SK-N-DZ (cell line): ENCODE data around the gene LAMTOR1.
A peak's percentile ranks its signal among the peaks of the same experiment; 100 is the strongest.

Source experiments
- DNase-seq: peaks from one replicate; pipeline ENCODE4 v3.0.0-alpha.2; 2015; ENCODE audit warnings: low spot score

Gene LAMTOR1

DNA sequence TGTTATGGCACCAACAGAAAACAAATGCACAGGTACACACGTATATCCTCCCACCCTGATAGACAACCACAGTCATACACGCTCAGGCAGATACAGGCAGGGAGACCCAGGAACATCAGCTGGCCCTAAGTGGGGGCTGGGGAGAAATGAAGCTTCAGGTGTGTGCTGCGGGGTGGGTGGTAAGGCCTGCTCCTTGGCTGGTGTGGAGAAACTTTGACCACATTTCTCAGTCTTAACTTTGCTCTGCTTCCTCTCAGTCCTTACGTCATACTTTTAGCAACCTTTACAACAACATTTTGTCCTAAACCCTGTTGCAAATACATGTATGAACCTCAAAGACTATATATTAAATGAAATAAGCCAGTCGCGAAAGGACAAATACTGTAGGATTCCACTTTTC lies 16.1 kb upstream of the LAMTOR1 start:
- DNase-seq: no peak

DNA sequence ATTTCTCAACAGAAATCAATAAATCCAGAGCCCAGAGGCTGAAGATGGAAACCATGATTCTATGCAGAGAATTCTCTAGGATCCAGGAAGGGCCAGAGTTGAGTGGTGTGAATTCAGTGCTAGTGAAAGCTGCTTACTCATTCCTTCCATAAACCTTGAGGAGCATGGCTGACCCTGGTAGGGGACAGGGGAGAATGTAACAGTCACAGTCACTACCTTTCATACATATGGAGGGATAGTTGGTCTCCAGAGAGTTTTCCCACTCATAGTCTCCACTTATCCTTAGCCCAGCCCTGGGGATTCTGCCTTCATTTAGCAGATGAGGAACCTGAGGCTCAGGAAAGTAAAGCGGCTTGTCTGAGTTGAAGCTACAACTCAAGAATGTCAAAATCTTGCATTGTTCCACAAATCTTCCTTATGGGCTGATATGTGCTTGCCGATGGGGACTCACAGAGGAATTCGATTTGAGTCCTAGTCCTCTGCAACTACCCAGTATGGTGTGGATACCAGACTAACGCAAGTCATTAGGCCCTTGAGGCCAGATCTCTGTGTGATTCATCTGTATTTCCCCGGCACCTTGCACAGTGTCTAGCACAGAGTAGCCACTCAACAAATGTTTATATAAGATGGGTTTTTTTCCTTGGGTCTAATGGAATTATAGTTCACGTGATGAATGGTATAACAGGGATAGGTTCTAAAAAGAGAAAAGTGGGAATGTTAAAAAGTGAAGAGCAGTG lies 13.1 kb upstream of the LAMTOR1 start:
- no peak for DNase-seq

DNA sequence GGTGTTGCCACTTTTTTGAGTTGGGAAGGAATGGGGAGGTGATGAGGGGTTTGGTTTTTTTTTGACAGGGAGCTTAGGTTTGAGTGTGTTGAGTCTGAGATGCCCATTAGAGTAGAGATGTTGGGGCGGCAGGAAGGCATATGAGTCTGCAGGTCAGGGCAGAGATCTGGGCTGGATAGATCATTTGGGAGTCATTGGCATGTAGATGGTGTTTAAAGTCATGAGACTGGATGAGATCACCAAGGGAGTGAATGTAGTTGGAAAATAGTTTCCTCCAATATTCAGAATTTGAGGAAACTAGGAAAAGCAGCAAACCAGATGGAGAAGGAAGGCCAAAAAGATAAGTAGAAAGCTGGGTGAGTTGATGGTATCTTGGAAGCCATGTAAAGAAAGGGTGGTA lies 11.5 kb upstream of the LAMTOR1 start:
- DNase-seq: no peak

DNA sequence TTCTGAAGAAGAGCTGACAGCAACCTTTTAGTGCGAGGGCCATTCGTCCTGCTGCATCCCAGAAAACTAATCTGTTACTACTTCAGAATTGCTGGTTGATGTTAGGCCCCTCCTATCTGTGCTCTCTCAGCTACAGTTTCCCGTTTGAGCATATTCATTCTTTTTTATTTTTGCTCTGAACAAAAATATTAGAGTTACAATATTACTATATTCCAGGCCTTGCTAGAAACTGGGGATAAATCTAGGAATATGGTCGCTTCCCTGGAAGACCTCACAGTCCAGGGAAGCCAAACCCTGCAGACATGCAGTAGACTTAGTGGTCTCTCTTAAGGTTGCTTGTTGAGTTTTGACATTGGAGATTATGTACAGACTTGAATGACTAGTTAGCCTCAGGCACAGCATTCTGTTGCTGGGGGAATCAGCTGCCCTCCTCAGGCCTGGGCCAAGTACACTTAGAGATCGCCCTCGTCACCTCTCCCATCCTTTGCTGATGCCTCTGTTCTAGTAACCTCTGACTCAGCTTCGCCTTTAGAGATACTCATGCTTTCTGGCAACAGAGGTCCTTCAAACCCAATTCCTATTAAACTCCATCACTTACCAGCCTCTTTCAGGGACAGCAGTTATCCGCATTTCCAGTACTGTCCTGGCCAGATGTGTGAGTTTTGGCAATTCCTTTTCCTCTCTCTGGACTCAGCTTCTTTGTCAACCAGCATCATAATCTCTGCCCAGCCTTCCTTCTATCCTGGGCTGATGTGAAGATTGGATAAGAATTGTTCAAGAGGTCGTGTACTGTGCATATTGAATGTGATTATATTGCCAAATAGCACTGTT lies 10.1 kb upstream of the LAMTOR1 start:
- peak; percentile 33 for DNase-seq

DNA sequence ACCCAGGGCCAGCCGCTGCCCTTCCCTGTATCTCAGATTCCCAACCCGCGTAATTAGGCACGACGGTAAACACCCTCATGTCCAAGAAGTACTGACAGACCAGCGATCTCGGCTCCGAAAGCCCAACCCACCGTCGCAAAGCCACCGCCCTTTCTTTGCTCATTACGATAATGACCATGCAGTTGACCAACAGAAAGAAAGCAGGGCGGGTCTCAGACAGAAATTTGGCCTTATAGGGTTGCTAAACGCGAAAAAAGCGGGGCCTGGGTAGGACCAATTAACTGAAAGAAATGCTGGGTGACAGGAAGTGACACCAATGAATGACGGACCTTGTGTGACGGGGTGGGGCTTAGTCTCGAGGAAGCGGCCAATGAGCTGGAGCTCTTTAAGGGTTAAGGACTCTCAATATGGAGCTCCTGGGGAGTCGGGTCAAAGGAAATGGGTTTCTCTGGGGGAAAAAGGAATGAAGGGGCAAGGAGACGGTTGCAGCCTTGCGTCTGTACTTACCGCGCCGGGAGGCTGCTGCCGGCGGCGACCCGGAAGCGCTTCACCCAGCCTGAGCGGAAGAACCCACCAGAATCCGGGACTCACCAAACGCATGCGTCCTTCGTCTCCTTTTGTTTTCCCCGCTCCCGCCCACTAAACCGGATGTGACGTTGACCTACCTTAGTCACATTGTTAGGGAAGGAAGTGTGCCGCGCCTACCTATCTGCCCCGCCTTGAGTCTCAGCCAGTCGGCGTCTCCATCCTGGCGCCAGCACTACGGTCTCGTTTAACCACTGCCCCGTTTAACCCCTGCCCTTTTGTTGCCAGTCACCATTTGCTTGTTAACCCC lies 9.3 kb upstream of the LAMTOR1 start, which contains the start of gene ANAPC15:
Gene ANAPC15 (minus strand): TSS at position 553 of the 835 bp plus-strand sequence. CDS start 1,419 bp downstream, outside the sequence.
- peak; percentile 100 for DNase-seq

DNA sequence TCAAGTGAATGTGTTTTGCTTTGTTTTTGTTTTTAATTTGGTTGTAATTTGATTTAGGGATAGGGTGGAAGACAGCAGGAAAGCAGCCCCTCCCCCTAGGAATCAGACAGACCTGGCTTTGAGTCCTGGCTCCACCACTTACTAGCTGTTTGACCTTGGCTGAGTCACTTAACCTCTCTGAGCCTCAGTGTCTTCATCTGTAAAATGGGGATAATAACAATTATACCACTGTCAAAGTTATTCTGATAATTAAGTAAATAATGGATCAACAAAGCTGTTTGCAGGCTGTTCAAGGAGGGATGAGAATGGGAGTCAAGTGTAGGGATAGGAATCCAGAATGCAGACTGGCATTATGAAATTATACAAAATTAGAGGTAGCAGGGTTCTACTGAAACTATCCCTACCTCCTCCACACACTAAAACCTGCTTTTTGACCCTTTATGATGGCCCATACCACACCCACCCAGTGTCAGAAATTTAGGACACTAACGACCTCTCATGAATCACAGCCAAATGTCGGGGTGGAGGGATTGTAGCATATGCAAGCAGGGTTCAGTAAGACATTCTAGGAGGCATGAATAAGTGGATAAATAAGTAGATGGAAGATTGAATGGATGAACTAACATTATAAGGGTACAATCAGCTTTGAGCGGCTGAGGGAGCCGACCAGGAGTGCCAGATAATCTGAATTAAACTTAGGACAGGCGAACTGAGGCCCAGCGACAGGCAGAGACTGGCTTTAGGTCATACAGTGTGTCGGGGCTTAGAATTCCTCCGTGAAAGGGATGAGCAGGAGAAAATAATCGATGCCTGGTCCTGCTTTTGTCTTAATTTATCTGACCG lies 8.4 kb upstream of the LAMTOR1 start:
- DNase-seq: no peak

DNA sequence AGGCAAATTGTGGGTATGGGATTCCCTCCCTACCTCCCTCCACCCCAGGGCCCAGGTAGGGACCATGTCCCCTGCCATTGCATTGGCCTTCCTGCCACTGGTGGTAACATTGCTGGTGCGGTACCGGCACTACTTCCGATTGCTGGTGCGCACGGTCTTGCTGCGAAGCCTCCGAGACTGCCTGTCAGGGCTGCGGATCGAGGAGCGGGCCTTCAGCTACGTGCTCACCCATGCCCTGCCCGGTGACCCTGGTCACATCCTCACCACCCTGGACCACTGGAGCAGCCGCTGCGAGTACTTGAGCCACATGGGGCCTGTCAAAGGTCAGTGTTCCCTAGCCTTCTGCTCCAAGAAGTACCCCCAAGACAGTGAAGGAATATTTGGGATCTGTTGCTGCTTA lies 2.8 kb upstream of the LAMTOR1 start, which contains the start of gene TOMT:
Gene TOMT (plus strand): TSS at position 37 of the 400 bp plus-strand sequence. CDS start 28 bp downstream, at position 65.
- no peak for DNase-seq

DNA sequence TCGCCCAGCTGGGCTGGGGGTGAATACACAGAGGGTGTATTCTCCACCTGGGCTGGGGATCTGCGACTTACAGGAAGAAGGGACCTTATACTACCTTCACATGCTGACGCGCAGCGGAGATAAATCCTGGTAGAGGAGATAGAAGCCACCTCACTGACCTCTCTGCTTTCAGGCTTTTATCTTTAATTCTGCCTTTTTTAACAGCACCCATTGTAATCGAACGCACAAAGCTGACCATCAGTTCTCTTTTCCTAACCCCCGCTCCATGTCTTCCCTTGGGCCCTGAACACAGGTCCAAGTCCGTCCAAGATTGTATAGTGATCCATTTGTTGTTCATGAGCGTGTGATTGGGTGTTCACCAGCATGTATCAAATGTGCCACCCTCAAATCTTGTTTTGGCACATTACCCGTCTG lies 664 bp upstream of the LAMTOR1 start:
- DNase-seq: no peak

DNA sequence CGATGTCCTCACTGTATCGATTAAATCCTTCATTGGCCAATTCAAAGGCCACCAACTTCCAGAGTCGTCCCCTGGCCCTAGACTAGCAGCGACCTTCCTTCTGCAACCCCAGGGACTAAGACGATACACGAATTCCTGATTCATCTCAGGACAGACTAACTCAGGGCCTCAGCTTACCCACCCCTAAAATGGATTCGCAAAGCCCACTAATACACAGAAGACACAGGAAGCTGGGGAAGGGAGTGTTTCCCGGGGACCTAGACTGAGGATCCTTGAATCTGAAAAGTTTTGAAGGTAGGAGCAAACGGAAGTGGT lies 509 bp downstream of the LAMTOR1 start:
- no peak for DNase-seq

DNA sequence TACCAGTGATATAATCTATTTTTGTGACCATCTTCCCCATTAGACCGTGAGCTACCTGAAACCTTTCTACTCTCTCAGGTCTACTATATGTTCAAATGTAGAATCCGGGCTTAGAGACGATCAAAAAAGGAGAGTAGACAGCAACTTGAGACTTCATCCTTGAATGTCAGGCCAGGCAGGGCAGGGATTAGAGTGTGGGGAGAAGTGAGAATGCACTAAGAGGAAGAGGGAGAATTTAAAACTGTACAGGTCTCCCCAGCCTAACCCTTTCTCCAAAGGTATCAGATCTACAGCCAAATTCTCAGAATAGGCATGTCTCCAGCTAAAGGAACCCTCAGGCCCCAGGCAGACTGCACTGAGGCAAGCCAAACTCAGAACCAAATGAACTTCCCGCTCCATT lies 935 bp downstream of the LAMTOR1 start:
- DNase-seq: no peak

DNA sequence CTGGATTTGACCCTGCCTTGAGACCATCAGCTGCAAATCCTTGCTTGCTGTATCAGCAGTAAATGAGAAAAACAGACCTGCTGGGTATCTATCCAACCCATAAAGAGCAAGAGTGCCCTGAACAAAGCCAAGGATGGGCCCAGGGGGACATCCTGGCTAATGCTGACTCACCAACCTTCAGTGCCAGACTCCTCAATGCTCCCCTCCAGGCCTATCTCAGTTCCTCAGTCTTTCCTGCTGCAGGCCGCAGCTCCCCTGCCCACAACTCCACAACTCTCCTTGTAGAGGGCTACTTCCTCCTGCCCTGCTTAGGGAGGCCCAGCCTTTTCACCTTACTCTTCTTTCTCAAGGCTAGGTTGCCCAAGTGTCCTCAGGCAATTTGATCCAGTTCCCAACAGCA lies 2.6 kb downstream of the LAMTOR1 start:
- DNase-seq: no peak

DNA sequence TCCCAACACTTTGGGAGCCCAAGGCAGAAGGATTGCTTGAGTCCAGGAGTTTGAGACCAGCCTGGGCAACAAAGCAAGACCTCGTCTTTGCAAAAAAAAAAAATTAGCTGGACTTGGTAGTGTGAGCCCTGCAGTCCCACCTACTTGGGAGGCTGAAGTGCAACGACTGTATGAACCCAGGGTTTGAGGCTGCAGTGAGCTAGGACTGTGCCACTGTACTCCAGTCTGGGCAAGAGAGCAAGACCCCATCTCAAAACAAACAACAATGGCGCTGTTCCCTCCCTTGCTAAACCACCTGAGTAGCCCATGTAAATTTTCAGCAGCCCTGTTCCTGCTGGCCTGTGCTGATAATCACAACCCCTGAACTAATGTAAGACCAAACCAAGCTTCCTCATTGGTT lies 3.1 kb downstream of the LAMTOR1 start:
- DNase-seq: no peak

DNA sequence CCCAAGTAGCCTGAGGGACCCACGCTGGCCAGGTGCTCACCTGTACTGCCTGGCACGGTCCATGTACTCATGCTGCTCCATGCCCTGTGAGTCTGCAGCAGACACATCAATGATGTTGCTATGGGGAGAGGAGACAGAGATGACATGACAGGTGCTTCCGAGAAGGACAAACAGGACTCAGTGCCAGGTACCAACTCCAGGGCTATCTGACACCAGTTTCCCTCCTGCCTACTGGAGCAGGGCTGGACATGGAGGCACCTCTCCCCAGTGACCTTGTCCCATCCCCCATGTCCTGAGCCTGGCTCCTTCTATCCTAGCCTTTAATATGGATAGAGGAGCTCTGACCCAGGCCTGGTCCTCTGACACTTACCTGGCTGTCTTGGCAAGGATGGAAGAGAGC lies 4.4 kb downstream of the LAMTOR1 start:
- no peak for DNase-seq

DNA sequence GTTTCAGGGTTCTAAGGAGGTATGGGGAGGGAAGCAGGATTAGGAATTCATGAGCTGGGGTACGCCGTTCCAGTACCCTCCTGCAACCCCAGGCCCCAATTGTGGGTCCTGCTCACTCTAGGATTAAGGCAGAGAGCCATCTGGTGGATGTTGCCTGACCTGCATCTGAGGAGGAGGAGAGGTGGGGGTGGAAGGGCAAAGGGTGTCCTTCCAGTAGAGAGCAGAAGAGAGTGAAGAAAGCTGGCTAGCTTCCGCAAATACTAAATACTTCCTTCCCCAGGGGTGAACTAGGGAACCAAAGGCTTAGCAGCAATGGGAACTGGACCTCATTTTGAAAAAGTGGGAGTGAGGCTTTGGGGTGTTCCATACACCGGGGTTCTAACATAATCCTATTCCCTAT lies 11.8 kb downstream of the LAMTOR1 start:
- peak; percentile 63 for DNase-seq

DNA sequence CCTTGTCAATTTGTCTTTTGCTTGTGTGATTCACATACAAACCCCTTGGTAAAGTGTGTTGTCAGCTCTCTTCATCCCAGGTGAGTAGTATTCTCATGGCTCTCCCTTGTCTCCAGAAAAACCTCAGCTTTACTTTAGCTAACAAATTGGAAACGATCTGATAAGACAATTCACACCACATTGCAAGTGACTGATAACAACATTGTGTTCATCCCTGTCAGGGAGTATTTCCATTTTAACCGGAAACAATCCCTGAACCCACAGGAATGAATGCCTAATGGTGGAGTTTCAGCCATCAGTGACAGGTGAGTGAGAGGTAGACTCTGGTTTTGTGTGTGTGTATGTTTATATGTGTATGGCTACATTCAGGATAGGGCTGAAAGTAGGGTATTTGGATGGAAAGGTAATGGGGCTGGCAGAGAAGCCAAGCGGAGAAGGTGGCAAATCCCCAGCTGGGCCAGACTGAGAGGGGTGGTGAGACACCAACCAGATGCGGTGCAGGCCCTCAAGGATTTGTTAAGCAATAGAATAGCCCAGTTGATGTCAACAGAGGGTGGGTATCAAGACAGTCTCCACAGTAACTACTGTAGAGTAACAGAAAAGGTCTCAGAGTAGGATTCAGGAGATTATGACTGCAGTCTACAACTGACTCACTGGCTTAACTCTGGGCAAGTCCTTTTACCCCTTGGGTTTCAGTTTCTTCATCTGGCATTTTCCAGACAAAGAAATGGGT lies 14.9 kb downstream of the LAMTOR1 start:
- DNase-seq: no peak

DNA sequence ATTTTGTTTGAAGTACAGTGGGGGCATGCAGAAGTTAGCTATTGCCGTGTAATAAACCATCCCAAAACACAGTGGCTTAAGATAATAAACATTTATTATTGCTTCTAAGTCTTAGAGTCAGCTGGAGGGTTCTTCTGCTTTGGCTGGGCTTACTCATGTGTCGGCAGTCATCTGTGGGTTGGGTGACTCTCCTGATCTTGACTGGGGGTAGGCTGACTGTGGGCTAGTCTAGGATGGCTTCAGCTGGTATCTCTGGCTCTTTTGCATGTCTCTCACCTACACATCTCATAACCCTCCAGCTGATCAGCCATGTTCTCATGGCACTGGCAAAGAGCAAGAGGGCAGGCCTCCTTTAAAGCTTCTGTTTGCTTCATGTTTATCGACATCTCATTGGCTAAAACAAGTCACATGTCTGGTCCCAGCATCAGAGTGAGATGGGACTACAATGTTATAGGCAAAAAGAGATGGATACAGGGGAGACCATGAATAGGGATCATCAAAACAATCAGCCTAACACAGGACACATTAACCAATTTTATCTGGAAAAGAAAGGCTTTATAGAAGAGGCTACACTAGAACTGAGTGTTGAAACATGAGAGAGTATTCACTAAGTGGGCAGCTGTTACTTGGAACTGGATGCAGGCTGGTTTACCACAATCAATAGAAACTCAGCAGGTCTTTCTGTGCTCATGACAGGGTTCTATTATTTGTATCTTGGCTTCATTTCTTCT lies 17.3 kb downstream of the LAMTOR1 start:
- peak; percentile 52 for DNase-seq

DNA sequence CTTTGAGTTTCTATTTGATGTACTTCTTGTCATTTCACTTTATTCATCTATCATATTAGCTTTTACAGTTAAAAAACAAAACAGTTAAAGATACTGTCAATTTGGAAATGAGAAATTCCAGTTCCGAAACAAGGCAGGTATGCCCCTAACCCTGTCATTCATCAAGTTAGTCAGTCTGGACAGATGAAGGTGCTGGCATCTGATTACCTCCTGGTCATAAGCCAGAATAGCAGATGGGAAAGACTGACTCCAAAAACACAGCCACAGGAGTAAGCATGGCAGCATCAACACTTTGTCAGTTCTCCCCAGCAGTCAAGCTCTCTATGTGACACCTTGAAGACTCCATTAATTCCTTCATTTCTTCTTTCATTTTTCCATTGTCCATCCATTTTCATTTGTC lies 18.1 kb downstream of the LAMTOR1 start:
- DNase-seq: peak; percentile 77

DNA sequence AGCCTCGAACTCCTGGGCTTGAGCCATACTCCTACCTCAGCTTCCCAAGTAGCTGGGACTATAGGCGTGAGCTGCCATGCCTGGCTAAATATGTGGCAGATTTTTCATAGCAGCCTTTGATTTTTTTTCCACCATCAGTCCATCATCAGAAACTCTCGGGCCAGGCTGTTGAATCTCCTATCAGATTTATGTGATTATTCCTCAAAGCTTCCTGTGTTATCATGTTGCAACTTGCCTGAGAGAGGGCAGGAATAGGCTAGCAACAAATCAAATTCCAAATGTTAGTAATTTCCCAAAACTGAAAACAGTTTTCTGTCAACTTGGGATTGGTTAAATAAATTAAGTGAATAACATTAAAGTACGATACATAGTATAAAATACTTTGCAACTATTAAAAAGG lies 19.0 kb downstream of the LAMTOR1 start:
- no peak for DNase-seq

DNA sequence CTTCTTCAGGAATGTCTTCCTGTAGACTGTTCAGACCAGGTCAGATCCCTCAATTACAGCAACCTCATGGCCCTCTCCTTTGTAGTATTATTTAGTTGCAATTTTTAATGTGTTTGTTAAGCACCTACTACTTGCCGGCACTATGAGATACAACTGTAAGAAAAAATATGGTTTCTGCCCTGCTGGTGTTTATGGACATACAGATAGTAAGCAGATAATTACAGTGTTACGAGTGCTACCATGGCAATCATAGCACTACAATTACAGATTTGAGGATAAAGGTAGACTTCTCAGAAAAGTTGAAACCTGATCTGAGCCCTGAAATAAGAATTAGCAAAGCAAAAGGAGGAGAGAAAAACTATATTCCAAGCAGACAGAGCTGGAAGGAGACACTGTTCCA lies 19.7 kb downstream of the LAMTOR1 start:
- no peak for DNase-seq
